WTC11 (cell line): Measurements from ENCODE around the gene GDF7. TPM values are rescaled to one million over a fixed set of nuclear protein-coding genes. Genes with fewer than 3 reads are reported as not detected.
A peak's percentile ranks its signal among the peaks of the same experiment; 100 is the strongest.

Experiments
- ATAC-seq: fragments of 200-7000 bp; cut with Tn5 transposase; 2 replicates; pipeline ENCODE4 v1.10.0; 2021; ENCODE audit warnings: mild to moderate bottlenecking, moderate library complexity
- CTCF ChIA-PET: fragments of 300-600 bp; sonication (Branson Sonifier 250); formaldehyde crosslinking; loops from one replicate; lab custom pipeline; 2021; ENCODE audit warnings: antibody characterized with exemption; lab: Charles Lee
- POLR2A ChIA-PET: fragments of 350-600 bp; sonication (Branson Sonifier 250); formaldehyde crosslinking; loops from one replicate; lab custom pipeline; 2021; ENCODE audit warnings: antibody characterized with exemption; lab: Charles Lee
- DNase-seq: peaks from one replicate; pipeline ENCODE4 v3.0.0; 2021; ENCODE audit warnings: low spot score
- H3K27ac Mint-ChIP-seq: 2 replicates; pipeline ENCODE4 v1.8.0; 2021; ENCODE audit warnings: mixed read lengths
- H3K27me3 Mint-ChIP-seq: 2 replicates; pipeline ENCODE4 v1.8.0; 2021; ENCODE audit warnings: low read depth, mild to moderate bottlenecking, moderate library complexity, mixed read lengths
- H3K36me3 Mint-ChIP-seq: 2 replicates; pipeline ENCODE4 v1.8.0; 2021; ENCODE audit warnings: mixed read lengths
- H3K4me1 Mint-ChIP-seq: 2 replicates; pipeline ENCODE4 v1.8.0; 2022; ENCODE audit warnings: mixed read lengths
- H3K4me3 Mint-ChIP-seq: 2 replicates; pipeline ENCODE4 v1.8.0; 2021; ENCODE audit warnings: mild to moderate bottlenecking, moderate library complexity, mixed read lengths
- H3K9me3 Mint-ChIP-seq: 2 replicates; pipeline ENCODE4 v1.8.0; 2021; ENCODE audit warnings: mixed read lengths
- ATF1 ChIP-seq: sonication (generic); formaldehyde crosslinking; IDR thresholded peaks from 2 replicates; pipeline ENCODE4 v1.8.1; 2023; ENCODE audit warnings: mild to moderate bottlenecking, moderate library complexity, missing genetic modification reagents
- ATF6 ChIP-seq: sonication (generic); formaldehyde crosslinking; IDR thresholded peaks from 2 replicates; pipeline ENCODE4 v1.8.1; 2023; ENCODE audit warnings: mild to moderate bottlenecking, missing genetic modification reagents
- CBFB ChIP-seq: sonication (generic); formaldehyde crosslinking; IDR thresholded peaks from 2 replicates; pipeline ENCODE4 v1.8.1; 2022; ENCODE audit warnings: mild to moderate bottlenecking, low read depth, missing genetic modification reagents
- FOXK1 ChIP-seq: sonication (generic); formaldehyde crosslinking; IDR thresholded peaks from 2 replicates; pipeline ENCODE4 v1.8.0; 2022; ENCODE audit warnings: mild to moderate bottlenecking, moderate library complexity, missing genetic modification reagents
- IRF2 ChIP-seq: sonication (generic); formaldehyde crosslinking; IDR thresholded peaks from 2 replicates; pipeline ENCODE4 v1.8.0; 2022; ENCODE audit warnings: low read depth, missing genetic modification reagents, borderline replicate concordance
- NFYB ChIP-seq: sonication (generic); formaldehyde crosslinking; conservative IDR thresholded peaks from 2 replicates; pipeline ENCODE4 v1.8.0; 2022; ENCODE audit warnings: low read depth, missing genetic modification reagents
- PREB ChIP-seq: sonication (generic); formaldehyde crosslinking; IDR thresholded peaks from 2 replicates; pipeline ENCODE4 v1.8.1; 2022; ENCODE audit warnings: mild to moderate bottlenecking, missing genetic modification reagents, moderate library complexity, borderline replicate concordance
- SMAD4 ChIP-seq: sonication (generic); formaldehyde crosslinking; IDR thresholded peaks from 2 replicates; pipeline ENCODE4 v1.8.0; 2022; ENCODE audit warnings: mild to moderate bottlenecking, missing genetic modification reagents
- STAT6 ChIP-seq: sonication (generic); formaldehyde crosslinking; conservative IDR thresholded peaks from 2 replicates; pipeline ENCODE4 v1.8.1; 2023; ENCODE audit warnings: mild to moderate bottlenecking, low read depth, missing genetic modification reagents, moderate library complexity
- ZNF138 ChIP-seq: sonication (generic); formaldehyde crosslinking; conservative IDR thresholded peaks from 2 replicates; pipeline ENCODE4 v1.8.1; 2022; ENCODE audit warnings: mild to moderate bottlenecking, moderate library complexity, missing genetic modification reagents
- ZNF396 ChIP-seq: fragments of 250-450 bp; sonication (Bioruptor Pico); IDR thresholded peaks from 2 replicates; pipeline ENCODE4 v1.8.0; 2021; ENCODE audit warnings: mild to moderate bottlenecking, moderate library complexity, borderline replicate concordance
- total RNA-seq: library from RNA; stranded (reverse); gene quantifications from 3 replicates; pipeline ENCODE4 v1.2.3, GENCODE V29; 2021
- TF ChIP-seq, protein P1 (sequence below): fragments of 250-450 bp; sonication (Bioruptor Pico); IDR thresholded peaks from 2 replicates; pipeline ENCODE4 v1.9.0; 2021; ENCODE audit warnings: mild to moderate bottlenecking

GDF7 gene
- total RNA-seq, 1 experiment from 2014 or later = 0.55 TPM

DNA sequence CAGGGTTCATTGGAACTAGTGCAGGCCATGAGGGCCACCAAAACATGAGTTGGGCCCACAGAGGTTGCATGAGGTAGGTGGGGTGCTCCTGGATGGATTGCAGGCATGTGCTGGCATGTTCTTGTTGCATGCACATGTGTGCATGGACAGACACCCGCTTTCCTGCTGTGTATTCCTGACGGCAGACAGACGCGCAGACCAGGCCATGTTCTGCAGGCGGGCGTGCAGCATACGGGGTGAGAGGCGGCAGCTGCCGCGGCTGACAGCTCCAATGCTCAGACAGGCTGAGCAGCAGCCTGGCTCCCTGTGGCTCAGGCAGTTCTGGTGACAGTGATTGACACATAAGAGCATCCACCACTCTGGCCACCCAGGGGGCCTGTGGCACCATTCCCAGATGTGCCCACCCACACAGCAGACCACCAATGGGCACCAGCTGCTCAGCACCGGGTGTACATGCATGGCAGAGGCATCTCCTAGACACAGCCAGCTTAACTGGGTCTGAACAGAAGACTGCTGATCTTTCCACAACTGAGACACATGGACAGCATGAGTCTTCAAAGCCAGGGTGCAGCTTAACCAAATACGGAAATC lies 37.3 kb upstream of the GDF7 start (continued):
- TF ChIP-seq ZNF396 (CRISPR knock-in tag) (no peak), ZNF138 (CRISPR knock-in tag) (no peak)

- ATAC-seq = no peak
- H3K27me3 Mint-ChIP-seq = no peaks in the 10 kb centered on the region
Measured at GRCh38 chr2:20630967-20631366, 36.0 kb upstream of the GDF7 start.

GRCh38 chr2:20631617-20632307 lies 35.2 kb upstream of the GDF7 start:
- Mint-ChIP-seq H3K9me3 (no peaks in the 10 kb centered on the region), H3K4me3 (no peak overlapping the region), H3K27me3 (no peaks in the 10 kb centered on the region), H3K4me1 (peaks cover 33% of the 10 kb centered on the region), H3K36me3 (no peaks in the 10 kb centered on the region), H3K27ac (no peak overlapping the region)
- ChIA-PET POLR2A (no interaction called here), CTCF (interaction anchor here (0.7 to 6.2 kb wide), 4 partner anchors 15 to 186 kb away, joined by 3 to 118 read pairs (median 5); partner anchors contain the start of genes HS1BP3 and RHOB)
- DNase-seq (no peak), ATAC-seq (no peak)
- no peak for TF ChIP-seq ATF1
- TF ChIP-seq NFYB = peak; percentile 37; the same call in 1 of the 2 replicates

More at GRCh38 chr2:20630967-20631366, 36.0 kb upstream of the GDF7 start:
- Mint-ChIP-seq H3K4me1 (peaks cover 33% of the 10 kb centered on the region), H3K9me3 (no peaks in the 10 kb centered on the region), H3K27ac (no peak overlapping the region), H3K36me3 (no peaks in the 10 kb centered on the region), H3K4me3 (no peak overlapping the region)
- no peak for DNase-seq
- POLR2A ChIA-PET = no interaction called here
- CTCF ChIA-PET = interaction anchor here (0.7 to 6.2 kb wide), 3 partner anchors 14 to 405 kb away, joined by 3 to 118 read pairs (median 6); partner anchors contain the start of gene RHOB
- TF ChIP-seq FOXK1 (CRISPR knock-in tag) = no peak
- TF ChIP-seq, protein P1, sequence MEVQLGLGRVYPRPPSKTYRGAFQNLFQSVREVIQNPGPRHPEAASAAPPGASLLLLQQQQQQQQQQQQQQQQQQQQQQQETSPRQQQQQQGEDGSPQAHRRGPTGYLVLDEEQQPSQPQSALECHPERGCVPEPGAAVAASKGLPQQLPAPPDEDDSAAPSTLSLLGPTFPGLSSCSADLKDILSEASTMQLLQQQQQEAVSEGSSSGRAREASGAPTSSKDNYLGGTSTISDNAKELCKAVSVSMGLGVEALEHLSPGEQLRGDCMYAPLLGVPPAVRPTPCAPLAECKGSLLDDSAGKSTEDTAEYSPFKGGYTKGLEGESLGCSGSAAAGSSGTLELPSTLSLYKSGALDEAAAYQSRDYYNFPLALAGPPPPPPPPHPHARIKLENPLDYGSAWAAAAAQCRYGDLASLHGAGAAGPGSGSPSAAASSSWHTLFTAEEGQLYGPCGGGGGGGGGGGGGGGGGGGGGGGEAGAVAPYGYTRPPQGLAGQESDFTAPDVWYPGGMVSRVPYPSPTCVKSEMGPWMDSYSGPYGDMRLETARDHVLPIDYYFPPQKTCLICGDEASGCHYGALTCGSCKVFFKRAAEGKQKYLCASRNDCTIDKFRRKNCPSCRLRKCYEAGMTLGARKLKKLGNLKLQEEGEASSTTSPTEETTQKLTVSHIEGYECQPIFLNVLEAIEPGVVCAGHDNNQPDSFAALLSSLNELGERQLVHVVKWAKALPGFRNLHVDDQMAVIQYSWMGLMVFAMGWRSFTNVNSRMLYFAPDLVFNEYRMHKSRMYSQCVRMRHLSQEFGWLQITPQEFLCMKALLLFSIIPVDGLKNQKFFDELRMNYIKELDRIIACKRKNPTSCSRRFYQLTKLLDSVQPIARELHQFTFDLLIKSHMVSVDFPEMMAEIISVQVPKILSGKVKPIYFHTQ (CRISPR knock-in tag) = no peak

GRCh38 chr2:20632446-20632990 lies 34.4 kb upstream of the GDF7 start:
- DNase-seq (no peak), ATAC-seq (no peak)
- H3K4me3 Mint-ChIP-seq = no peak overlapping the region
- CTCF ChIA-PET = interaction anchor here (1.2 to 6.2 kb wide), 4 partner anchors 10 to 187 kb away, joined by 3 to 118 read pairs (median 6); partner anchors contain the start of genes HS1BP3 and RHOB
- H3K36me3 Mint-ChIP-seq = no peaks in the 10 kb centered on the region
- H3K4me1 Mint-ChIP-seq = peaks cover 33% of the 10 kb centered on the region
- POLR2A ChIA-PET = interaction anchor here (4.2 kb wide), 1 partner anchor 185 kb away, joined by 42 read pairs; the partner anchor contains the start of gene RHOB
- TF ChIP-seq STAT6 (no peak), ZNF138 (CRISPR knock-in tag) (no peak), ATF6 (no peak), CBFB (CRISPR knock-in tag) (no peak), PREB (CRISPR knock-in tag) (no peak), IRF2 (CRISPR knock-in tag) (no peak), SMAD4 (CRISPR knock-in tag) (no peak)
- H3K27me3 Mint-ChIP-seq = no peaks in the 10 kb centered on the region
- no peaks in the 10 kb centered on the region for H3K9me3 Mint-ChIP-seq
- H3K27ac Mint-ChIP-seq = no peak overlapping the region
